Anterior cingulate cortex (tissue), 58 donors: ENCODE measurements around the gene PDIA2.
"Not testable (repeated sequence)": the region's sequence is repeated elsewhere in the genome, so short reads cannot be mapped to it uniquely, and the experiment has no call there.

ENCODE experiments used
- DNase-seq, 58 donors: peaks; one replicate each; lab custom pipeline; 2025; lab: John Stamatoyannopoulos, UW

Gene PDIA2

DNA sequence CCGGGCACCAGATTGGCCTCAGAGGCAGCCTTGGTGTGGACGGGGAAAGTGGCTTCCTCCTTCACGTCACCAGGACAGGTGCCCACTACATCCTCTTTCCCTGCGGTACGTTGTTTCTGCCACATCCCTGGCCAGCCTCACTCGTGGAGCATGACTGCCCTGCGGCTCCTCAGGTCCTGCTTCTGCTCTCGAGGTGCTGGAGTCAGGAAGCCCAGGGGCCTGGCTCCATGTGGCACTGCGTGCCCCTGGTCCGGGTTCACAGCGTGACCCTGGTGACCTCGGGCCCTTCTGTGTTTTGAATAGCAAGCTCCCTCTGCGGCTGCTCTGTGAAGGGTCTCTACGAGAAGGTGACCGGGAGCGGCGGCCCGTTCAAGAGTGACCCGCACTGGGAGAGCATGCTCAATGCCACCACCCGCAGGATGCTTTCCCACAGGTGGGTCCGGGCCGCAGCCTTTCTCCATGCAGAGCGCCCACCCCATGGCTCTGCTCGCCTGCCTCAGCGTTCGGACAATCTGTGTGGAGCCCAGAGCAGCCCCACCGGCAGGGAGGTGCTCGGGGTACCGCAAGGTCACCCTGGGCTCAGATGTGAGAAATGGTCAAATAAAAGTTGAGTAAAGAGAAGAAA is 20.7 kb upstream of the PDIA2 start:
- no peak for DNase-seq

DNA sequence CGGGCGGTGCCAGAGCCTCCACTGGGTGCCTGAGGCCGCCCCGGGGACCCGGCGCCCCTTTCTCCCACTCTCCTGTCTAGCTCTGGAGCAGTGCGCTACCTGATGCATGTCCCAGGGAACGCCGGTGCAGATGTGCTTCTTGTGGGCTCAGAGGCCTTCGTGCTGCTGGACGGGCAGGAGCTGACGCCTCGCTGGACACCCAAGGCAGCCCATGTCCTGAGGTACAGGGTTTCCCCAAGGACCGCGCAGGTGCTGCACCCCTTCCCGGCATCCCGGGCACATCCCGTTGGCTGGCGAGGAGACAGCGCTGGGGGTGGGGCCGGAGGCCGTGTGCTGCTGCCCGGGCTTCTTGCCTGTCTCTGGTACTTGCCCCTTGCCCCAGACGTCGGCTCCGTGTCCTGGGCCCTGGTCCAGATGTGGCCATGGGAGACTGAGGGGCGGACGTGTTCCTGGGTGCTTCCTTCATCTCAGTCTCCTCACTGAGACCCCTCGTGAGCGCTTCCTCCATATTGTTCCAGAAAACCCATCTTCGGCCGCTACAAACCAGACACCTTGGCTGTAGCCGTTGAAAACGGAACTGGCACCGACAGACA is 19.7 kb upstream of the PDIA2 start:
- DNase-seq, result no peak

DNA sequence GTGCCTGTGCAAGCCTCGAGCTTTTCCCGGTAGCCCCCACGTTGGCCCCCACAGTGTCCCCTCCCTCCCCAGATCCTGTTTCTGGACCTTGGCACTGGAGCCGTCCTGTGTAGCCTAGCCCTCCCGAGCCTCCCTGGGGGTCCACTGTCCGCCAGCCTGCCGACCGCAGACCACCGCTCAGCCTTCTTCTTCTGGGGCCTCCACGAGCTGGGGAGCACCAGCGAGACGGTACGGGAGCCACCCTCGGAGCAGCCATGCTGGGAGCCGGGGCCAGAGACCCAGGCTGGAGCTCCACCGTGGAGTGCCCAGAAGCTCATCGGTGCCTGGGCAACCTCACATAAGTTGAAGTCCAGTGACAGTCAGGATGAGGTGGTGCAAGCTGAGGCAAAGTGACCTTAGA is 19.0 kb upstream of the PDIA2 start:
- DNase-seq, result no peak

DNA sequence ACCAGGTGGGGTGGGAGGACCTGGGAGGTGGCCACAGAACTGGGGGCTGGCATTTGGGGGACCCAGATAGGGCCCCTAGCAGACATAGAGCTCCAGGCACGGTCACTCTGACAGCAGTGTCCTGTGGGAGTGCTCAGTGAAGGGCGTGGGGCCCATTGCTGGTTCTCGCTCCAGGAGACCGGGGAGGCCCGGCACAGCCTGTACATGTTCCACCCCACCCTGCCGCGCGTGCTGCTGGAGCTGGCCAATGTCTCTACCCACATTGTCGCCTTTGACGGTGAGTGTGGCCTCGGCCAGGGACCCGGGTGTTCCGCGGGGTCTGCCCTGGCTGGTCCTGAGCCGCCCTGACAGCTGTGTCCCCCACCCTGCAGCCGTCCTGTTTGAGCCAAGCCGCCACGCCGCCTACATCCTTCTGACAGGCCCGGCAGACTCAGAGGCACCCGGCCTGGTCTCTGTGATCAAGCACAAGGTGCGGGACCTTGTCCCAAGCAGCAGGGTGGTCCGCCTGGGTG is 18.5 kb upstream of the PDIA2 start:
- DNase-seq, result no peak

DNA sequence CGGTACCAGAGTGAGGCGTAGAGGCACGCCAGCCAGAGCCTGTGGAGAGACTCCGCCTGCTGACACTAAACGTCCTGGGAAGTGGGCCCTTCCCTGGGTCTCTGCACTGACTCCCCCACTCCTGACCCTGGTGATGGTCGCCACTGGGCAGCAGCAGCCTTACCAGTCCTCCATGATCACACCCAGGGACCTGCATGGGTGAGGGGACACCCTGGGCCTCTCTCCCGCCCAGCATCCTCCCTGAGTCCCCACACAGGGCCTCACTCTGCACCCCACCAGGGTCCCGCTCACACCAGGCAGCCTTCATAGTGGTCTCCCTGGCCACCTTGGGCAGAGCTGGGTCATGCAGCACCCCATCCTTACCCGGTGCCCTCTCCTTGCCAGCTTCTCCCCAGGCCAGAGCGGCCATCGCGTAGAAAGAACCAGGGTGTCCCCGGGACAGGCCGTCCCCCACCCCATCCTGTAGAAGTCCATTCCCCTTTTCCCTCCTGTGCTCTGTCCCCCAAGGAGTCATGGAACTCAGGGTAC is 17.9 kb upstream of the PDIA2 start:
- DNase-seq, result no peak

DNA sequence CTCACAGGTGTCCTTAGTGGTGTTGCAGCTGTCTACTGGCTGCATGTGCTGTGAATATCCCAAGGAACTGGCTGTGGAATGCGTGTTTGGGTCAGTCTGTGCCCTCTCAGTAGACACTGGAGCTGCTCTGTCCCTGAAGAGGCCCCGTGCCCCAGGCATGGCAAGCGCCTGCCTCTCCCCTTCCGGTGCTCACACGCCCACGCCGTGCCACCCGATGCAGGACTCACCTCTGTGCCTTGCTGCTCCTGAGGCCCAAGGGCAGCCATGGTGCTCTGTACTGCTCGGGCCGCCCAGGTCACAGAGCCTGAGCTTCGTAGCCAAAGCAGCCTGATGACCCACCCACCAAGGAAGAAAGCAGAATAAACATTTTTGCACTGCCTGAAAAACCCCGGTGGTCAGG is 17.3 kb upstream of the PDIA2 start:
- no peak for DNase-seq

DNA sequence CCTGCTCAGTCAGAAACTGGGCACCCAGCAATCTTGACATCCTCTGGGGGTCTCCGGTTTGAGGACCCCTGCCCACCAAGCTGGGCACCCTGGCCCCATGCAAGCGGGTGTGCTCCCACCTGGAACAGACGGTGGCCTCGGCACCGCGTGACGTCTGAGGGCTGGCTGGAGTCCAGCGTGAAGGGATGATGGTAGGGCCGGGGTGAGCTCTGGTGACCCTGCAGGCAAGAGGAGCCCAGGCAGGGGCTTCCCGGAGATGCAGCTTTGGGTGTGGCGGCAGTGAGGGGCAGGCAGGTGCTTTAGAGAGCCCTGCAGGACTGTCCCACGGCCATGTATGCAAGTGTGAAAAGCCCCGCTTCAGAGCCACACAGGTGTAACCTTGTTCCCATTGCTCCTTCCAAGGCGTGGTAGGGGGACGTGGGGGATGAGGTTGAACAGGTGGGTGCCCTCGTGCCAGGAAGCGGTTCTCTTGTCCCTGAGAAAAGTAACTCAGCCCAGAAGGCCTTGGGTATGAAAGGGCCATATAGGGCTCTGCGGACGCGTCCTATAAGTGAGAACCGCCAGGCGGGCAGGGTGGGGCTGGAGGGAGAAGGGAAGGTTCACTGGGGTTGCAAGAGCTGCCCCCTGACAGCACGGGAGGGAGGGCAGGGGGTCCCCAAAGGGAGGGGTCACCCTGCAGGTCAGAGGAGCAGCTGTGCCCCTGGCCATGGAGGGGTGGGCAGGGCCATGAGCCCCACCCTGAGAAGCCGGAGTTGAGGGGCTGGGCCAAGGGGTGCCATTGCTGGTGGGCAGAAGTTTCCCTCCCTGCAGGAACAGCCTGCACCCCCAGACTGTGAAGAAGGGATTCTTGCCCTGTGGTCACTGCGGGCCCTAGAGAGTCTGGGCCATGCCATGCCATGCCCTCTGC is 16.5 kb upstream of the PDIA2 start:
- no peak for DNase-seq

DNA sequence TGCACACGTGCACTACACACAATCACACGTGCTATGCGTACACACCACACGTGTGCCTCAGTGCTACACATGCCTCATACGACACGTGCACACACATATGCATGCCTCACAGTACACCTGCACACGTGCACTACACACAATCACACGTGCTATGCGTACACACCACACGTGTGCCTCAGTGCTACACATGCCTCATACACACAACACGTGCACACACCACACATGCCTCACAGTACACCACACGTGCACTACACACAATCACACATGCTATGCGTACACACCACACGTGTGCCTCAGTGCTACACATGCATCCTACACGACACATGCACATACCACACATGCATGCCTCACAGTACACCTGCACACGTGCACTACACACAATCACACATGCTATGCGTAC is 15.4 kb upstream of the PDIA2 start:
- DNase-seq, result not testable (repeated sequence)

DNA sequence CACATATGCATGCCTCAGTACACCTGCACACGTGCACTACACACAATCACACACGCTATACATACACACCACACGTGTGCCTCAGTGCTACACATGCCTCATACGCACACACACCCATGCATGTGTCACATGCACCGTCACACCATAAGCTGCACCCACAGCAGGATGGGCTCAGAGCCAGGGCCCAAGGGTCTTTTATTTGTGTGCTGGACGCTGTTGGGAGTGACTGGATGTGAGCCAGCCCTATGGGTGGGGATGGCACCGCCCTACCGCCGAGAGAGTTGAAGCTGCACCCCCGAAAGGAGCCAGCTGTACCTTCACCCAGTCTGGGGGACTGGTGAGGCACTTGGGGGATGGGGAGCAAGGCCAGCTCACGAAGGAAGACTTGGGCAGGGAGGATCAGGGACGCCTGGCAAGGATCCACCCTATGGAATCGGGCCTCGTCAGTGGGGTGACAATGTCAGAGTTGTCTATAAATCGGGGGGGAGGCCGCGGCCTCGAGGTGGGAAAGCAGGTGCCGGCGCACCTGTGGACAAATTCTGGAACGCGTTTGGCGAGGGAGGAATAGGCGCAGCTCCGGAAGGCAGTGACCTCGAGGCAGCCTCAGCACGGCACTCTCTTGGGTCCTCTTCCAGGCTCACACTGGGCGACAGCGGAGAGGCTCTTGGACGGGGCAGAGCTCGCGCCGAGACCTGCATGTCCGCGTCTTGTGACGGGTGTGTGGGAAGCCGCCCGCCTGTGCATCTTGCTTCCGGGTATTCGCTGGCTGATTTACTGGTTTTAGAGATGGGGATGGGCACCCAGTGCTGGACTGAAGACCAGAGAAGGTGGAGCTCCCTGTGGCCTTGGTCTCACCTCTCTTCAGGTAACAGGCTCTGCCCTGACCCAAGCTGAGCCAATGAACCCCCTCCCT is 14.6 kb upstream of the PDIA2 start:
- DNase-seq, result no peak

DNA sequence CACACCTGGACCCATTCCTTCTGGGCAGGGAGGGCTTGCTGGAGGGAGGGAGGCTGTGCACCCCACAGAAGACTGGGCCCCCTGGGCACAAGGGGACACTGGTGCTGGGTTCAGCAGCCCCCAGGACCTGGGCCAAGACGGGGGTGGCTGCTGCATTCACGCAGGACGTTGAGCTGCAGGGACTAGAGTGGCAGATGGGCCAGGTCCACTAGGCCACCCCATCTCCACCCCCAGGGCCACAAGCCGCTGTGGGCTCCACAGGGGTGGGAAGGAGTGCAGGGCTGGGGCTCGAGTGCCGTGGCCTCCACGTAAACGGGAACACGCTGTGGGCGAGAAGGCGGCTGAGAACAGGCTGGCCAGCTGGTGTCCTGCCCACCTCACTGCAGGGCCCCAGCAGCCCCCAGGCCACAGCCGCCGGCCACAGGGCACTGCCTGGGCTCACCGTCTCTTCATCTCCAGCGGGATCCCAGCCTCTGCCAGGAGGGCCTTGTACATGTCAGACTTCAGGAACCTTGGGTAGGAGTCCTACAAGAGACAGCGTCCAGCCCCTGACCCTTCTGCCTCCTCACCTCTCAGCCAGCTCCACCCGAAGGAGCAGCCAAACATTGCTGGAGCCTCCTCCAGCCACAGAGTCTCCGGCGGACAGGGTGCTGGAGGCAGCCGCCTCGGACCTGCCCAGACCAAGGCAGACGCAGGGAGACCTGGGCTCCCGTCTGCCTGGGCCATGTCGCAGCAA is 13.7 kb upstream of the PDIA2 start:
- no peak for DNase-seq

DNA sequence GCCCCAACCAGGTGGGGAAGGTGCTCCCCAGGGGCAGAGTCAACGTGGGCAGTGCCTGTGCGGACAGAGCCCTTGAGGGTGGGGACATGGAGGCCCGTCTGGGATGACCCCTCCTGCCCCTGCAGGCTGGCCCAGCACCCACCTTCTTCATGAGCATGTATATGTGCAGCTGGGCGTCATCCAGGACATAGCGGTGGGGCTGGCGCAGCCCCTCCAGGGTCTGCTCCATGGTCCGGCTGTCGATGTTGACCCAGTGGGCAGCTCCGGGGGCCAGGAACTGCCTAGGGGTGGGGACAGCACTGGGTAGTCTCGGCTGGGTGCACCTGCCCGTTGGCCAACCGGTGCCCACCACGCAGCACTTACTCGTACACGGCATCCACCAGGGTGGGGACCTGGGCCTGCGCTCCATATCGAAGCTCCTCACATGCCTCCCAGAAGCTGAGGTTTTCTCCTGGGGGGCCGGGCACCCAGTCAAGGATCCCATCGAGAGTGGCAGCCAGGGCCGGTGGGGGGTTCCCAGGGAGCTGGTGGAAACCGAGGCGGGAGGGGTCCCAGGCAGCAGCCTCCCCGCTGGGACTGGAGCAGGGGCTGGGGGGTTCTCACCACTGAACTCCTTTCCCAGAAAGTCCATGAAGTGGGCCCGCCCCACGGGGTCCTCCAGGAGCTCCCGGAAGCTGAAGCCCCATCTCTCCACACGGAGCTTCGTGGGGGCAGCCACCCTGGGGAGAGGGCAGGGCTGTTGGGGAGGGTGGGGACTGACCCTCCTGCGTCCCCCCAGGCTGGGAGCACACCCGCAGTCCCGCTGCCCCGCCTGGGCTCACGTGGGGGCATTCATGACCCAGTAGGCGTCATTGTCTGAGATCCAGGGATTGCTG is 12.3 kb upstream of the PDIA2 start:
- DNase-seq, result no peak

DNA sequence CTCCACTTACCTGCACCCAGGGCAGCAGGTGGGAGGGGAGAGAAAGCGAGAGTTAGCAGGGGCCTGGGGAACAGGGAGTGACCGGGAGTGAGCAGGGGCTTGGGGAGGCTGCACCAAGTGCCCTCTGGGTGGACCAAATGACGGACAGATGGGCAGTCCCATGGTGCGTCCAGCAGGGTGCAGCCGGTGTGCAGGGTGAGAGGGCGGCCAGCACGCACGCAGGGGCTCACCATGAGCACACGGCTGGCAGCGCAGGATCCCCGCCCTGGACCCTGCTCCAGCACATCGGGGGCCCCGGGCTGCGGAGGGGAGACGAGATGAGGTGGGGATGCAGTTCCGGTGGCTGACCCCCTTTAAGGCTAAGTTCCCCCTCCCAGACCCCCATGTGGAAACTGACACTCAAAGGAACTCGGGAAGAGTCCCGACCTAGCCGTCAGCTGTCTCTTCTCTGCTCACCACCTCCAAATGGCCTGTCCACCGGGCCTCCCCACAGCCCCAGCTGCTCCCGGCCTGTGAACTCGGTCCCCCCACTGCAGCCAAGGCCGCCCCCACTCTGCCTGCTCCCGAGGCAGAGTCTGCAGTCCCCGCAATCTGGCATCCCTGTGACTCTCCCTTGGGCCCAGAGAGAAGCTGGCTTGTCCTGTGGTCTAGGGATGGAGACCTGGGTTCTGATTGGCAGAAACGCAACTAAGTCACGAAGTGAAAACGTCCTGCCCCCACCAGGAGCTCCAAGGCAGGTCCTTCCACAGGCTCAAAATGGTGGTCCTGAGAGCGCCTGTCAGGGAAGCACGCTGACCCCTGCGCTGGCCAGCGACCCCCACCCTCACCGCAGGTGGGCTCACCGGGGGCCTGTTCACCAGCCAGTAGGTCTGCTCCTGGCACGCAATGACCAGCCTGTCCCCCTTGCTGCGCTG is 10.1 kb upstream of the PDIA2 start:
- no peak for DNase-seq

DNA sequence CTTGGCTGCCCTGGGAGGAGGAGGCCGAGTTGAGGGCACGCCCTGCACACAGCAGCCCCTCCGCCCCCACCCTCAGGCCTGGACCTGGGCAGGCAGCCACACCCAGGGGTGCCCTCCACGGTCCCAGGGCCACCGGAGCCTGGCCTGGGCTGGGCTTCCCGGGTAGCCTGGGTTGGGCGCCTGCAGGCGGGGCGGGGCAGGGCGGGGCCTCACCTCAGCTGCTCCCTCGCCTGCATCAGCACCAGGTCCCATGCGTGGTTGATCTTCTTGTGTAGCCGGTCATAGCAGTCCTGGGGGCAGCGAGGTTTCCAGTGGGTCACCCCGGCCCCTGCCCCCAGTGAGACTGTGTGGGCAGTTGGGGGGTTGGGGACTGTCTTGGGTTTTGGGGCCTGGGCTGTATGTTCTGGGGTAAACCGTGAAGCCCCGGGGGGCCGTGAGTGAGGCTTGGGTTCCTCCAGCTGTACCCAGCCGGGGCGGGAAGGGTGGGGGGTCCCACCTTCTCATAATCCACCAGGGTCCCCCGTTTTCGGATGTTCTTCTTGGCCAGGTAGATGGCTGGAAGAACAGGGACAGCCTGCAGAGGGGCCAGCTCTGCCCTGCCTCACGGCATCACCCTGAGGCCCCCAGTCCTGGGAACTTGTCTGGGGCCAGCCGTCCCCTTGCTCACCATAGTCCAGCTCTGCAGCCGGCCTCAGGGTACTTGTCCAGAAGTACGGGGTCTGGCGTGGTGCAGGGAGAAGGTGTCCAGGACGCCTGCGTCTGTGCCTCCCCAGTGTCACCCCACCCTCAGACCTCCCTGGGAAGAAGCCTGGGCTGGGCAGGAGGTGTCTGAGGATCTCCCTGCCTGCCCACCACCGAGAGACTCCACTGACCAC is 9.2 kb upstream of the PDIA2 start:
- DNase-seq, result no peak

DNA sequence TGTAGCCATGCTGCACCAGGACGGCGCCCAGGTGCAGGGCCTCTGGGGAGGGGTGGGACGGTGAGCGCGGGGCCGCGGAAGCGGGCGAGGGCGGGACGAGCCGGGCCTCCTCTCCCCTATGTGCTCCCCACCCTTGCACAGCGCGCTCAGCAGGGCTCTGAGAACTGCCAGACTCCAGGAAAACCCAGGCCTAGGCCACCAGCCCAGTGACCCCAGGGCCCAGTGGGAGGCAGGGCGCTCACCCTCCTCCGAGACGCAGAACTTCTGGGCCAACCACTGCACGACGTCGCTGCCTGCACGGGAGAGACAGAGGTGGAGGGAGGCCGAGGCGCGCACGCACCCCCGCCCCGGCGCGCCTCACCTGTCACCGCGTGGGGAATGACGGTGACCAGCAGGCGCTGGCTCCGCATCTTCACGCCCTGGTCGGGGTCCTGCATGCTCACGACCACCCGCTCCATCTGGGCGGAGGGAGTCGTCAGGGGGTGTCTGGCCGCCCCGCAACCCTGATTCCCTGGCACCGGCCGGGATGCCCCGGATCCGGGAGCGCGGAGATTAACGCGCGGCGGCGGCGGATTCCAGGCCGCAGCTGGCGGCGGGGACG is 7.8 kb upstream of the PDIA2 start:
- peak in 3 of 58 donors; percentile 20 to 46 (median 24) for DNase-seq

DNA sequence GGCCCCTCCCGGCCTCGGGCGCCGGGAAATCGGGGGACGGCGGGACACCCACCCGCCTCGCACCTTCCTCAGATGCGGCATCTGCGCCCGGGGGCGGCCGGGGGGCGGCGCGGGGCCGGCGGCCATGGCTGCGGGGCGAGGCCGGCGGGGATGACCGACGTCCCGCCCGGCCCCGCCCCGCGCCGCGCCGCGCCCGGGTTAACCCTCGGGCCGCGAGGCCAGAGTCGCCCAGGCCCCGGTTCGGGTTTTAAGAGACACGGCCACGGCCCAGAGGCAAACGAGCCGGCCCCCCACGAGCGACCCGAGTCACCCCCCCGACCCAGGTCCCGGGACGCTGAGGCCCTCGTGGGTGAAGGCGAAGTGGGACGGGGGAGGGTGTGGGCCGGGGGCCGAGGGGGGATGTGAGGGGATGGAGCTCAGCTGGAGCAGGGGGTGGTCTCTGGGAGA is 7.2 kb upstream of the PDIA2 start, which contains the start of gene RGS11:
Gene RGS11, minus strand, starts transcription at position 159 of the 447 bp plus-strand sequence. Its CDS starts 33 bp downstream, at position 126.
- DNase-seq, result no peak
